Upper lobe of left lung (tissue), 6 donors: ENCODE results near the gene LINGO1. TPM values are rescaled to one million over a fixed set of nuclear protein-coding genes. Genes with fewer than 3 reads are reported as not detected.

Experiments used
- ATAC-seq, 2 donors: fragments of 200-7000 bp; cut with Tn5 transposase; one replicate each; pipeline ENCODE4 v1.9.1; 2022; ENCODE audit warnings: mild to moderate bottlenecking in 2 of 2, moderate library complexity in 2 of 2; ENCODE audit not compliant: low FRiP score in 2 of 2
- DNase-seq, 2 donors: peaks; one replicate each; pipeline ENCODE4 v3.0.0-alpha.2; 2019 to 2020
- H3K27ac ChIP-seq, 4 donors: fragments of 200-600 bp; sonication (generic); one replicate each; pipeline ENCODE4 v1.5.1; 2016 to 2019
- H3K27me3 ChIP-seq, 4 donors: fragments of 200-600 bp; sonication (generic); one replicate each; pipeline ENCODE4 v1.5.1; 2017 to 2019
- H3K36me3 ChIP-seq, 4 donors: fragments of 200-600 bp; sonication (generic); one replicate each; pipeline ENCODE4 v1.5.1; 2016 to 2019
- H3K4me1 ChIP-seq, 4 donors: fragments of 200-600 bp; sonication (generic); one replicate each; pipeline ENCODE4 v1.5.1; 2018 to 2019
- H3K4me3 ChIP-seq, 4 donors: fragments of 200-600 bp; sonication (generic); one replicate each; pipeline ENCODE4 v1.5.1; 2017 to 2019; ENCODE audit warnings: mild to moderate bottlenecking in 2 of 4, moderate library complexity in 1 of 4
- H3K9me3 ChIP-seq, 4 donors: fragments of 200-600 bp; sonication (generic); one replicate each; pipeline ENCODE4 v1.5.1; 2018 to 2019
- EP300 ChIP-seq, 4 donors: sonication (generic); formaldehyde crosslinking; IDR thresholded peaks; one replicate each; pipeline ENCODE4 v1.5.1; 2017; ENCODE audit warnings: antibody characterized with exemption in 4 of 4, control low read depth in 2 of 4
- POLR2A ChIP-seq, 4 donors: fragments of 450-650 bp; IDR thresholded peaks; one replicate each; pipeline ENCODE4 v1.5.1; 2016 to 2017; ENCODE audit warnings: antibody characterized with exemption in 4 of 4, mild to moderate bottlenecking in 2 of 4
- POLR2AphosphoS5 ChIP-seq, 2 donors: sonication (generic); formaldehyde crosslinking; IDR thresholded peaks; one replicate each; pipeline ENCODE4 v1.5.1; 2017; ENCODE audit warnings: antibody characterized with exemption in 2 of 2
- WGBS, 2 donors: methylation state at CpG; one replicate each; pipeline ENCODE4 v1.1.5; 2017 to 2018; 5-methylcytosine and 5-hydroxymethylcytosine counted together
- total RNA-seq, 6 donors: library from RNA; depleted of rRNA in 4 of 6; stranded (reverse); fragments of >200 nt in 4 of 6; gene quantifications; one replicate each; pipeline versions ENCODE4 v1.1.0 to v1.2.1, GENCODE V29; 2016 to 2021
- TF ChIP-seq, protein P1 (sequence below), 6 experiments: fragments of 450-650 bp in 4 of 6; fragments of 200-600 bp in 2 of 6; sonication (generic) in 2 of 6; IDR thresholded peaks; one replicate each; pipeline ENCODE4 v1.5.1; 2016 to 2019; ENCODE audit warnings: antibody characterized with exemption in 6 of 6
- donor health status: DM: no; HTN: no; CAD: no; lungs with moderate emphysema.
- donor health status: DM: no; HTN: yes; CAD: no; lungs with severe emphysema.

The LINGO1 gene
- total RNA-seq, 6 donors from 2014 or later = 0.15 to 0.84 (median 0.43) TPM; not detected in 2

DNA sequence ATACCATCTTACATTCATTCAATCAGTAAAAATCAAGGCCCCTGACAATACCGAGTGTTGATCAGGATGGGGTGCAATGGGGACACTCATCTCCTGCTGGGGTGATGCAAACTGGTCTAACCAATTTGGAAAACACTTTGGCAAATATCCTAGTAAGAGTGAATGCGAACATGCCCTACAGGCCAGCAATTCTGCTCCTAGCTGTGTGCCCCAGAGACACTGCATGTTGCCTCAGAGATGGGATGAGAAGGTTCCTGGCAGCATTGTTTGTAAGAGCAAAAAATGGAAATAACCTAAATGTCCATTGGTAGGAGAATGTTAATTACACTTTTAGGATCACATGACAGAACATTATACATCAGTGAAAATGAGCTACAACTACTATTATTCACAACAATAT lies 4.7 kb downstream of the LINGO1 start:
- ATAC-seq = no peak
- H3K27ac ChIP-seq = no peak overlapping the region
- peaks cover 9 to 20% (median 9%) of the 10 kb centered on the region in 4 donors for H3K4me1 ChIP-seq
- 96 to 100% methylated on average over 2 of the region's 2 CpGs for WGBS, 2 donors
- DNase-seq = no peak
- no peaks in the 10 kb centered on the region for H3K9me3 ChIP-seq
- peaks cover 0 to 31% (median 10%) of the 10 kb centered on the region in 4 donors for H3K27me3 ChIP-seq
- TF ChIP-seq POLR2AphosphoS5 (IDR thresholded peaks at IDR 0.05) (no peak), EP300 (IDR thresholded peaks at IDR 0.05) (no peak), POLR2A (IDR thresholded peaks at IDR 0.05) (no peak)
- TF ChIP-seq, protein P1, sequence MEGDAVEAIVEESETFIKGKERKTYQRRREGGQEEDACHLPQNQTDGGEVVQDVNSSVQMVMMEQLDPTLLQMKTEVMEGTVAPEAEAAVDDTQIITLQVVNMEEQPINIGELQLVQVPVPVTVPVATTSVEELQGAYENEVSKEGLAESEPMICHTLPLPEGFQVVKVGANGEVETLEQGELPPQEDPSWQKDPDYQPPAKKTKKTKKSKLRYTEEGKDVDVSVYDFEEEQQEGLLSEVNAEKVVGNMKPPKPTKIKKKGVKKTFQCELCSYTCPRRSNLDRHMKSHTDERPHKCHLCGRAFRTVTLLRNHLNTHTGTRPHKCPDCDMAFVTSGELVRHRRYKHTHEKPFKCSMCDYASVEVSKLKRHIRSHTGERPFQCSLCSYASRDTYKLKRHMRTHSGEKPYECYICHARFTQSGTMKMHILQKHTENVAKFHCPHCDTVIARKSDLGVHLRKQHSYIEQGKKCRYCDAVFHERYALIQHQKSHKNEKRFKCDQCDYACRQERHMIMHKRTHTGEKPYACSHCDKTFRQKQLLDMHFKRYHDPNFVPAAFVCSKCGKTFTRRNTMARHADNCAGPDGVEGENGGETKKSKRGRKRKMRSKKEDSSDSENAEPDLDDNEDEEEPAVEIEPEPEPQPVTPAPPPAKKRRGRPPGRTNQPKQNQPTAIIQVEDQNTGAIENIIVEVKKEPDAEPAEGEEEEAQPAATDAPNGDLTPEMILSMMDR (IDR thresholded peaks at IDR 0.05) = no peak
- no peaks in the 10 kb centered on the region for H3K36me3 ChIP-seq
- H3K4me3 ChIP-seq = no peak overlapping the region

DNA sequence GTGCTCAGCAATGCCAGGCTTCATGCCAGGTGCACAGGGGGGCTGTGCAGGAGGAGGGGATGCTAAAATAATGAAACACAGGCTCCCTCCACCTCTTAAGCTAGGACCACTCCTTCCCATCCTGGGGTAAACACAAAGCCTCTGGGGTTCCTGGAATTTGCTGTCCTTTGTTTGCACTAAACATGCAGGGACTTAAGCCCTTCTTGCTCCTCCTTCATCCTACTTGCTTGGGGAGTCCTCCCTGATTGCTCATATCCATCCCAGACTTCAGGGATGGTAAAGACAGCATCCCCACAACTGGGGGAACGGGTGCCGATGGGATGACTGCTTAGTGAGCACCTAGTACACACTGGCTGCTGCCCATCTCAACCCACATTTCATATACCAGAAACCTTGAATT lies 5.1 kb downstream of the LINGO1 start:
- H3K27me3 ChIP-seq = peaks cover 0 to 27% (median 9%) of the 10 kb centered on the region in 4 donors
- 95 to 100% methylated on average over 2 of the region's 2 CpGs for WGBS, 2 donors
- H3K4me3 ChIP-seq = no peak overlapping the region
- H3K9me3 ChIP-seq = no peaks in the 10 kb centered on the region
- H3K27ac ChIP-seq = no peak overlapping the region
- peaks cover 6 to 16% (median 6%) of the 10 kb centered on the region in 4 donors for H3K4me1 ChIP-seq
- no peaks in the 10 kb centered on the region for H3K36me3 ChIP-seq
- no peak for ATAC-seq
- no peak for DNase-seq
- no peak for TF ChIP-seq EP300 (IDR thresholded peaks at IDR 0.05)
- TF ChIP-seq POLR2AphosphoS5 (IDR thresholded peaks at IDR 0.05) = no peak
- TF ChIP-seq, protein P1 (IDR thresholded peaks at IDR 0.05) = no peak
- TF ChIP-seq POLR2A (IDR thresholded peaks at IDR 0.05) = no peak

DNA sequence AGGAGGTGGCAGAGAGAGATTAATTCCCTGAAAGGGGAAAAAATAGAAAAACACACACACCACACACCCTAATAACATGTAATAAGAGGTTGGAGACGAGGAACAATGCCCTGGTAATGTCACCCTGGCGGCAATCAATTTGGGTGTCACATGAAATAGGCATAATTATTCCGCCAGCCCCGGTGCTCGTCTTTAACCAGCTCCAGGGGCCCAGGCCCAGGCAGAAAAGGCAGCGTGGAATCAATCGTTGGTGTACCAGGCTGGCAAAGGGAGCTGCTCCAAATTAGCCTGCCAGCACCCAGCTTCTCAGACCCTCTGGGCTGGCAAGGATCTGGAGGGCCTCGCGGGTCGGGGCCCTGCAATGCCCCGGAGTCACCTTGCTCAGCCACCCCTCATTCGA lies 5.6 kb downstream of the LINGO1 start:
- peaks cover 4 to 16% (median 6%) of the 10 kb centered on the region in 4 donors for H3K4me1 ChIP-seq
- 85 to 88% methylated on average over 8 to 12 of the region's 12 CpGs for WGBS, 2 donors

DNA sequence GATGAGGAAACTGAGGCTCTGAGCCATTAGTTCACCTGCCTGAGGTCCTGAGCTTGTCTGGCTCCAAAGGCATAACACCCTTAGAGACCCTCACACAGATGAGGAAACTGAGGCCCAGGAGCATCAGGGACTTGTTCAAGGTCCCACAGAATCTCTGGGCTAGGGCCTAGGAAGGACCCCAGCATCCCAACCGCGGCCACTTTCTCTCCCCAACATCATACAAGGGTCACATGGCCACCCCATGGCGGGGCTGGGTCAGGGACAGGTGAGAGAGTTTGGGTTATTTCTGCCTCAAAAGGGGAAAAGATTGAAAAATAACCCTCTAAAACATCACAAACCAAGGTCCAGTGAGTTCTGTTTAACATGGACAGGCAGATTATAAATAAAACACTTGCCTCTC lies 6.7 kb downstream of the LINGO1 start:
- no peaks in the 10 kb centered on the region for H3K9me3 ChIP-seq
- ATAC-seq = no peak
- H3K4me3 ChIP-seq = no peak overlapping the region
- H3K27me3 ChIP-seq = peaks cover 0 to 13% (median 2%) of the 10 kb centered on the region in 4 donors
- H3K4me1 ChIP-seq = peaks cover 0 to 5% (median 2%) of the 10 kb centered on the region in 4 donors
- TF ChIP-seq POLR2AphosphoS5 (IDR thresholded peaks at IDR 0.05) = no peak
- H3K36me3 ChIP-seq = no peaks in the 10 kb centered on the region
- WGBS, 2 donors = 86 to 96% methylated on average over 3 of the region's 3 CpGs
- DNase-seq = no peak
- H3K27ac ChIP-seq = no peak overlapping the region

More for the DNA sequence above, 5.6 kb downstream of the LINGO1 start:
- no peak for ATAC-seq
- H3K27me3 ChIP-seq = peaks cover 0 to 23% (median 8%) of the 10 kb centered on the region in 4 donors
- H3K4me3 ChIP-seq = no peak overlapping the region
- no peaks in the 10 kb centered on the region for H3K36me3 ChIP-seq
- no peaks in the 10 kb centered on the region for H3K9me3 ChIP-seq
- no peak overlapping the region for H3K27ac ChIP-seq
- no peak for TF ChIP-seq POLR2A (IDR thresholded peaks at IDR 0.05)
- TF ChIP-seq, protein P1 (IDR thresholded peaks at IDR 0.05) = no peak
- TF ChIP-seq POLR2AphosphoS5 (IDR thresholded peaks at IDR 0.05) = no peak
- TF ChIP-seq EP300 (IDR thresholded peaks at IDR 0.05) = no peak
- no peak for DNase-seq

DNA sequence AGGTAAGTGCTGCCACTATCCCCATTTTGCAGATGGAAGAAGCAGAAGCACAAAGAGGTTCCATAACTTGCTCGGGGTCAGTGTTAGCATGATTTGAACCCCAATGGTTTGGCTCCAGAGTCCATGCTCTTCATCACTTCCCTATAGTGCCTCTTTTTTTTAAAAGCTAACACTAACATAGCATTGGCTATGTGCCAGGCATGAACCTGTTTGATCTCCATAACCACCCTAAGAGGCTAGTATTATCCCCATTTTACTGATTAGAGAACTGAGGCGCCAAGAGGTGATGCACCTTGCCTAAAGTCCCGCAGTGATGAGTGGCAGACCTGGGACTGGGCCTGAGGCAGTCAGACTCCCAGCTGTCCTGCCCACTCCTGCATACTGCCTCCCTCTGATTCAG lies 7.3 kb downstream of the LINGO1 start:
- Histone ChIP-seq H3K4me3 (no peak overlapping the region), H3K27me3 (peaks cover 0 to 6% (median 0%) of the 10 kb centered on the region in 4 donors), H3K36me3 (no peaks in the 10 kb centered on the region), H3K27ac (no peak overlapping the region), H3K4me1 (peaks cover 0 to 4% (median 2%) of the 10 kb centered on the region in 4 donors), H3K9me3 (no peaks in the 10 kb centered on the region)
- WGBS, 2 donors = 94 to 100% methylated on average over 3 of the region's 3 CpGs
- no peak for DNase-seq
- ATAC-seq = no peak
- TF ChIP-seq POLR2AphosphoS5 (IDR thresholded peaks at IDR 0.05) = no peak
- TF ChIP-seq POLR2A (IDR thresholded peaks at IDR 0.05) = no peak
- TF ChIP-seq, protein P1 (IDR thresholded peaks at IDR 0.05) = no peak
- no peak for TF ChIP-seq EP300 (IDR thresholded peaks at IDR 0.05)
